Karpas-422 (cell line): ENCODE measurements around the gene REX1BD. TPM values are rescaled to one million over a fixed set of nuclear protein-coding genes. Genes with fewer than 3 reads are reported as not detected.

Experiments
- DNase-seq: peaks from one replicate; pipeline ENCODE4 v3.0.0-alpha.2; 2015
- H2AFZ ChIP-seq: fragments of 200-600 bp; sonication (generic); 2 replicates; pipeline ENCODE4 v1.6.1; 2014; ENCODE audit warnings: antibody characterized with exemption, low read length, mixed read lengths
- H3K27ac ChIP-seq: fragments of 200-600 bp; sonication (generic); 2 replicates; pipeline ENCODE4 v1.5.1; 2014; ENCODE audit warnings: mild to moderate bottlenecking, low read length, moderate library complexity
- H3K27me3 ChIP-seq: fragments of 200-600 bp; sonication (generic); 2 replicates; pipeline ENCODE4 v1.6.1; 2014; ENCODE audit warnings: low read length, mixed read lengths
- H3K36me3 ChIP-seq: fragments of 200-600 bp; sonication (generic); 2 replicates; pipeline ENCODE4 v1.6.1; 2014; ENCODE audit warnings: low read length, mixed read lengths; ENCODE audit not compliant: insufficient read depth
- H3K4me1 ChIP-seq: fragments of 200-600 bp; sonication (generic); 2 replicates; pipeline ENCODE4 v1.6.1; 2014; ENCODE audit warnings: mild to moderate bottlenecking, low read length, mixed read lengths
- H3K4me2 ChIP-seq: fragments of 200-600 bp; sonication (generic); 2 replicates; pipeline ENCODE4 v1.6.1; 2014; ENCODE audit warnings: low read length, low read depth, mild to moderate bottlenecking; ENCODE audit not compliant: poor library complexity, severe bottlenecking
- H3K4me3 ChIP-seq: fragments of 200-600 bp; sonication (generic); 2 replicates; pipeline ENCODE4 v1.5.1; 2014; ENCODE audit warnings: mild to moderate bottlenecking, antibody characterized with exemption, low read length, mixed read lengths
- H3K79me2 ChIP-seq: fragments of 200-600 bp; sonication (generic); 2 replicates; pipeline ENCODE4 v1.6.1; 2014; ENCODE audit warnings: mild to moderate bottlenecking, low read length, mixed read lengths
- H3K9ac ChIP-seq: fragments of 200-600 bp; sonication (generic); 2 replicates; pipeline ENCODE4 v1.6.0; 2014; ENCODE audit warnings: low read length
- H3K9me2 ChIP-seq: fragments of 200-600 bp; sonication (generic), shearing (Covaris generic); replicated peaks from 2 replicates; pipeline ENCODE4 v1.6.0; 2014; ENCODE audit warnings: mild to moderate bottlenecking, low read length, moderate library complexity; ENCODE audit not compliant: insufficient read depth
- H3K9me3 ChIP-seq: fragments of 300-700, 200-600 bp; sonication (generic); 2 replicates; pipeline ENCODE4 v1.6.1; 2014; ENCODE audit warnings: low read length, mixed read lengths
- H4K20me1 ChIP-seq: fragments of 200-600 bp; sonication (generic); 2 replicates; pipeline ENCODE4 v1.6.1; 2014; ENCODE audit warnings: mild to moderate bottlenecking, antibody characterized with exemption, low read length, low read depth; ENCODE audit not compliant: insufficient read depth
- total RNA-seq: library from RNA; depleted of rRNA; stranded (reverse); fragments of >200 nt; shearing (Covaris generic); gene quantifications from 2 replicates; pipeline ENCODE4 v1.2.3, GENCODE V29; 2014; ENCODE audit warnings: low replicate concordance

The REX1BD gene
- total RNA-seq, 1 experiment from 2014 or later, result 45.7 TPM

DNA sequence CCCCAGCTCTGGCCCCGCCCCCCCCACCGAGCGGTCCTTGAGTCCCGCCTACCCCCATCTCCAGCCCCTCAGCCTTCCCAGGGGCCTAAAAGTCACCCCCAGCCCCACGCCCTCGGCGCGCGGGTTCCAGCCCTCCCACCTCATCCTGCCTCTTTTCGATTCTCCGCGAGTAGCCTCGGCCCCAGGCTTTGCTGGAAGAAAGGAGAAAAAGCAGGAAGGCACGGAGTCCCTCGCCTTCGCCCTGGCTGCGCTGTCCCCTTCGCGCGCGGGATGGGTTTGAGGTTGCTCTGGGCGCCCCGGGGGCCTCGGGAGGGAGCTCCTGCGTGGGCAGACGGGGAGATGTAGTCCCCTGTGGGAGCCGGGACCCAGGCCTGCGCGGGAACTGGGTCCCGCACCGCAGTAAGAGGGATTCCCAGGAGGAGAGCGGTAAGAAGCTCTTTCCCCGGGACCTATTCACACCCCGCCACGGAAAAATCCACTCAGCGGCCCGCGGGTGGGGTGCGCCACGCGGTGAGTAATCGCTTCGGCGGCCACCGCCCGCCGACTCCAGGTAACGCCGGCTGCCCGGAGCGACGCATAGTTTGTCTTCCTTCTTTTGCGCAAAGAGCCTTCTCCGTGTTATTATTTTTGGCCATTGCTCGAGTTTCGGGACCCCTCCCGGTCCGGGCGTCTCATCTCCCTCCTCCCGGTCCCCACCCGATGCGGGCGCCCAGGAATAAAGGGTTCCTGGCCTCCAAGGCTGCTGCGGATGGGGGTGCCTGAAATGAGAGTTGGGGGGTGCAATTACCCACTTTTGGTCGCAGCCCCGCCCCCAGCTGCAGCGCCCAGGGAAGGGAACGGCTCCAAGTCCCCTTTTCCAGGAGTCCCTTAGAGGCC lies 18.9 kb downstream of the REX1BD start:
- H3K4me1 ChIP-seq, result peaks cover 13% of the 10 kb centered on the region
- H2AFZ ChIP-seq, result no peak overlapping the region
- H3K4me2 ChIP-seq, result no peak overlapping the region
- no peaks in the 10 kb centered on the region for H3K9me2 ChIP-seq
- no peak overlapping the region for H3K27ac ChIP-seq
- no peaks in the 10 kb centered on the region for H3K36me3 ChIP-seq
- H4K20me1 ChIP-seq, result 0 out of 2 replicates have a peak, but pooled peaks cover 3% of the 10 kb centered on the region
- no peaks in the 10 kb centered on the region for H3K79me2 ChIP-seq
- H3K27me3 ChIP-seq, result no peaks in the 10 kb centered on the region
- no peak overlapping the region for H3K9ac ChIP-seq
- H3K9me3 ChIP-seq, result no peaks in the 10 kb centered on the region
- DNase-seq, result no peak
- no peak overlapping the region for H3K4me3 ChIP-seq

DNA sequence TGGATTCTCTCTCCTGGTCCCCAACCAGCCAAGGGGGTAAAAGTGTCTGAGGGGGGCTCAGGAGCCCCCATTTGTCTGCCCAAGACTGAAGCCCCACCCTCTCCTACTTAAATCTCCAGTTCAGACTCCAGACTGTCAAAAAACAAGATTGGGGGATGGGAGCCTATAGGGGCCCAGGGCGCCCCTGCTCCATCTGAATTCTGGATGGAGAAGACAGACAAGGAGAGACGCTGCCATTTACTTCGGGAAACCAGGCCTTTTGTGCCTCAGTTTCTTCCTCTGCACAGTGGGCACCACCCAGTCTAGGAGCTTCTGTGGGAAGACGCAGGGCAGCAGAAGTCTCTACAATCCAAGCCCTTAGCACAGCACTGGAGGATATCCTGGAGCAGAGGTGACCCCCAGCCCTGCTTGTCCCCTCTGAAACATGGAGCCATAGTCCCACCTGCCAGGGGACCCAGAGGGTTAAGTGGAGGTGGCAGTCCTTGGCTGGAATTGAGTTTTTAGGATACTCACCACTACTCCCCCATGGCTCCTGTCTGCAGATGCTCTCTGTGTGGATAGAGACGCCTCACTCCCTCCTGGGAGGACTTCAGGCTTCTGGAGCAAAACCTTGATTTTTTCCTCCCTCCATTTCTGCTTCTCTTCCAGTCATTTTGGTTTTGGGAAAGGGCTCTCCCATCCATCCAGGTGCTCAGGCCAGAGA lies 19.7 kb downstream of the REX1BD start:
- H3K9me3 ChIP-seq, result no peaks in the 10 kb centered on the region
- DNase-seq, result no peak
- 0 out of 2 replicates have a peak, but pooled peaks cover 3% of the 10 kb centered on the region for H4K20me1 ChIP-seq
- H3K4me1 ChIP-seq, result peaks cover 14% of the 10 kb centered on the region
- H3K27ac ChIP-seq, result no peak overlapping the region
- no peak overlapping the region for H3K4me2 ChIP-seq
- H2AFZ ChIP-seq, result no peak overlapping the region
- H3K4me3 ChIP-seq, result no peak overlapping the region
- no peak overlapping the region for H3K9ac ChIP-seq
- H3K36me3 ChIP-seq, result no peaks in the 10 kb centered on the region
- H3K9me2 ChIP-seq, result no peaks in the 10 kb centered on the region
- no peaks in the 10 kb centered on the region for H3K79me2 ChIP-seq
- no peaks in the 10 kb centered on the region for H3K27me3 ChIP-seq

DNA sequence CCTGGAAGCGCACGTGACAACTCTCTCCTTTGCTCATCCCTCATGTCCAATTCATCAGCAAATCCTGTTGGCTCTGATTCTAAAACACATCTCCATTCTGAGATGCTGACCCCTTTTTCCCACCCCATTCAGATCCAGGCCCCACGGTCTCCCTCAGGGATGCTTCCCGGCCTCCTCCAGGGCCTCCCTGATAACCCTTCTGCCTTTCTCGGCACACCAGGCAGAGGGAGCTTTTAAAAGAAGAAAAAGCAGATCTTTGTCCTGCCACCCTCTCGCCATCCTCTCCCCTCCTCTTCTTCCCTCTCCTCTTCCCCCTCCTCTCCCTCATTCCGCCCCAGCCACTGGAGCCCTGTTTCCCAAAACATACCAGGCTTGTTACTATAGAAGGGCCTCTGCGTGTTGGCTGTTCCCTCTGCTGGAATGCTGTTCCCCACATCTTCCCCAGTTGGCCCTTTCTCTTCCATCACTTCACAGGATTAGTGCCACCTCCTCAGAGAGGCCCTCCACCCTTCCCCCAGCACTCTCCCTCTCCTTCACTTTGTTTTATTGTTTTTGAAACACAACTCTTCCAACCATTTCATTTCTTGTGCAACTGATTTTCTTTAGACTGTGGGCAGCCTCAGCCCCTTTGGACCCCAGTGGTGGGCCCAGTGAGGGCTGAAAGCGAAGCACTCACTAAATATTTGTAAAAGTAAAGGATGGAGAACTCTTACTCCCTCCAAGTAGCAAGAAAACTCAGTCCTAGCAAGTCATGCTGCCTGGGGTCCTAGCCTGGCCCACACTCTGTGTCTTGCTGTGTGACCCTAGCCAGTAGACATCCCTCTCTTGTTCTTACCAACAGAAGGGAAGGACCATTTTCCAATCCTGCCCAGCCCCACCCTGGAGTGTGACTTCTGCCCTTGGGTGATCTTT lies 20.5 kb downstream of the REX1BD start:
- no peak for DNase-seq
- Histone ChIP-seq H3K9me3 (no peaks in the 10 kb centered on the region), H3K27me3 (no peaks in the 10 kb centered on the region), H2AFZ (no peak overlapping the region), H3K27ac (no peak overlapping the region), H3K4me1 (peaks cover 14% of the 10 kb centered on the region), H3K79me2 (no peaks in the 10 kb centered on the region), H3K4me2 (no peak overlapping the region), H3K9ac (no peak overlapping the region), H3K9me2 (no peaks in the 10 kb centered on the region), H3K4me3 (no peak overlapping the region), H3K36me3 (no peaks in the 10 kb centered on the region), H4K20me1 (0 out of 2 replicates have a peak, but pooled peaks cover 3% of the 10 kb centered on the region)

DNA sequence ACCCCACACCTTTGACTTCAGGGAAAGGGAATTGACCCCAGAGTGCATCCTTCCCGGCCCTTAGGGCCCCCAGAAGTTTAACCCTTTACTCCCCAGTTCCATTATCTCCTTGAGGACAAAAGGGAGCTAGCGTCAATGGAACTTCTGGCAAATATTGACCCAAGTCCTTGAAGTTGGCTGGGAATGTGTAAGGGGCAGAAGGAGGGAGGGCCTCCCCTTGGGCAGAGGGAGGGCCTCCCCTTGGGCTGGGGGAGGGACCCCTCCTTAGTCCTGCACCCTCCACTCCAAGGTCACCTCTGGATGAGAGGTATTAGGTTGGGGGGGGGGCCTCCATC lies 21.1 kb downstream of the REX1BD start:
- H3K4me2 ChIP-seq, result no peak overlapping the region
- DNase-seq, result no peak
- H3K9ac ChIP-seq, result no peak overlapping the region
- peaks cover 14% of the 10 kb centered on the region for H3K4me1 ChIP-seq
- H3K27me3 ChIP-seq, result no peaks in the 10 kb centered on the region
- no peaks in the 10 kb centered on the region for H3K36me3 ChIP-seq
- H3K9me3 ChIP-seq, result no peaks in the 10 kb centered on the region
- 0 out of 2 replicates have a peak, but pooled peaks cover 3% of the 10 kb centered on the region for H4K20me1 ChIP-seq
- H3K79me2 ChIP-seq, result no peaks in the 10 kb centered on the region
- no peak overlapping the region for H2AFZ ChIP-seq
- H3K27ac ChIP-seq, result no peak overlapping the region
- no peaks in the 10 kb centered on the region for H3K9me2 ChIP-seq
- no peak overlapping the region for H3K4me3 ChIP-seq

DNA sequence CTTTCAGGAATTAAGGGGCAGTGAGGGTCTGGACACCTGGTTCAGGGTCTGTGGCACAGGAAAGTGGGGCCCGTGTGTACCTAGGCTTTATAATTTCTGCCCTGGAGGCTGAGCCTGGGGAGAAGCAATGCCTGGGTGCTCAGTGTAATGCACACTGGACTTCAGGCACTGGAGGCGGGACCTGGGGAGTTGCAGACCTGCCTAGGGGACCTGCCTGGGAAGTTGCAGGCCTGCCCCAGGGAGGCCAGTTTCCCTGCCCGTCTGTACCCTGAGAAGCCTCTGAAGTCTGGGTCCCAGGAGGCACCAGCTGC lies 21.6 kb downstream of the REX1BD start:
- H3K9ac ChIP-seq, result no peak overlapping the region
- H3K36me3 ChIP-seq, result no peaks in the 10 kb centered on the region
- H3K4me1 ChIP-seq, result peaks cover 14% of the 10 kb centered on the region
- H3K9me3 ChIP-seq, result no peaks in the 10 kb centered on the region
- H3K27me3 ChIP-seq, result no peaks in the 10 kb centered on the region
- H3K4me3 ChIP-seq, result no peak overlapping the region
- H3K4me2 ChIP-seq, result no peak overlapping the region
- no peak overlapping the region for H2AFZ ChIP-seq
- H3K79me2 ChIP-seq, result no peaks in the 10 kb centered on the region
- DNase-seq, result no peak
- H4K20me1 ChIP-seq, result 0 out of 2 replicates have a peak, but pooled peaks cover 3% of the 10 kb centered on the region
- H3K27ac ChIP-seq, result no peak overlapping the region
- no peaks in the 10 kb centered on the region for H3K9me2 ChIP-seq

DNA sequence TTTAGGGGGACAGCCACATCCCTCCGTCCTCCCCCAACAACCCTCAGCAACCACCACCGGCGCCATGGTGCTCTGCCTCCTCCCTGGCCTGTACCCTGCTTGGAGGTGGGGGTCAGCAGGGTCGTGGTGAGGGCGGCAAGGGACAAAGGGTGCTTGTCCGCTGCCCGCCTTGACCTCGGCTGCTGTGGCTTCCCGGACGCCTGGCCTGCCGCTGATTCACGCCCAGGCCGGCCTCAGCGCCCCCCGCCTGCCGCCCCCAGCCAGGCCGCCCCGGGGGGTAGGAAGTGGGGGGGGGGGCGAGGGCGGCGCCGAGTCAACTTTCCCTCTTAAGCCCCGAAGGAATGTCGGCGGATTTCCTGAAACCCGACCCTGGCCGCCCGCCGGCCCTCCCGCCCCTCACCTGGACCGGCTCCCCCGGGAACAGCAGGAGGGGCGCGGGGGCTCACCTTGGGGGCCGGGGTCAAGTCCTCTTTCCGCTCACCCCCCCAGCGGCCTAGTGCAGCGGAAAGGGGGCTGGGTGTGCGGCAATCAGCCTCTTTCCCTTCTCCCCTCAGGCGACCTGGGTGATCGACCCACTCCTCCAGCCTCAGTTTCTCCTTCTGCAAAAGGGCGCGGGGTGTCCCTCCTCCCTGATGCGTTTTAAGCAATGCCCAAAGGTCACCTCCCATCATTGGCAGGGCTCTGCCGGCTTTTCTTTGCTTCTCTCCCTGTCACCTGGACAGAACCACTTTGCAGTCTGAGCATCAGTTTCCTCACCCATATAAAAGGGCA lies 22.1 kb downstream of the REX1BD start:
- no peak overlapping the region for H3K27ac ChIP-seq
- DNase-seq, result no peak
- no peak overlapping the region for H3K4me2 ChIP-seq
- H3K36me3 ChIP-seq, result no peaks in the 10 kb centered on the region
- no peaks in the 10 kb centered on the region for H3K9me2 ChIP-seq
- no peak overlapping the region for H3K4me3 ChIP-seq
- peaks cover 14% of the 10 kb centered on the region for H3K4me1 ChIP-seq
- no peaks in the 10 kb centered on the region for H3K27me3 ChIP-seq
- H3K9me3 ChIP-seq, result no peaks in the 10 kb centered on the region
- no peaks in the 10 kb centered on the region for H3K79me2 ChIP-seq
- no peak overlapping the region for H2AFZ ChIP-seq
- no peak overlapping the region for H3K9ac ChIP-seq
- H4K20me1 ChIP-seq, result 0 out of 2 replicates have a peak, but pooled peaks cover 3% of the 10 kb centered on the region

DNA sequence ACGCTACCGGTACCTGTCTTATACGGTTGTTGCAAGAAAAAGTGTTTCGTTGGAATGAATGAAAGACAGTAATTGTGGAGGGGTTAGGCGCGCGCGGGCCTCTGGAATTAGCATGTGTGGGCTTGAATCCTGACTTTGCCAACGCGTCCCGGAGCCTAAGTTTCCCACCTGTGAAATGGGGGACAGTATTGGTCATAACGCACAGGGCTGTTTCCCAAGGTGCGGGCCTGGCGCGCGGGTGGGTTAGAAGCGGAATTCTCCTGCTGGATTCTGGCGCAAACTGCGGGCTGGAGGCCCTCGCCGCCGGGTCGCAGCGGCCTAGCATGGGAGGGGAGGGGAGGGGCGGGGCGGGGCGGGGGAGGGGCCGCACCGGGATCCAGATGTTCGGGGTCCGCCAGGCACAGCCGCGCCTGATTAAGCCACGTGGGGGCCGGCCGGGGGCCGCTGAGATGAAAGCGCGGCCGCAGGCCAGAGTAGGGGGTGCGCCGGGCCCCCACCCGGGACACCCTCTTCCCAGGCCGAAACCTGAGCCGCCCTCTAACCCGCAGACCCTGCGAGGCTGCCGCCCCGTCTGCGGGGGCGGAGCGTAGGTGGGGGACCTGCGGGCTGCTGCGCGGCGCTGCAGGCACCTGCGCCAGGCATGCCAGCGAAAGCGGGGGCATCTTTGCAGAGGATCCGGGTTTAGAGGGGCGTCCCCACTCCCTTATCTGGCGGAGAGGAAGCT lies 22.9 kb downstream of the REX1BD start:
- Histone ChIP-seq H3K9me2 (no peaks in the 10 kb centered on the region), H3K4me1 (peaks cover 14% of the 10 kb centered on the region), H3K9me3 (no peaks in the 10 kb centered on the region), H2AFZ (no peak overlapping the region), H3K9ac (no peak overlapping the region), H3K4me3 (peak overlapping the region; percentile 54; the same call in 1 of the 2 replicates), H3K27ac (no peak overlapping the region), H3K79me2 (no peaks in the 10 kb centered on the region), H3K27me3 (no peaks in the 10 kb centered on the region), H3K36me3 (no peaks in the 10 kb centered on the region), H4K20me1 (0 out of 2 replicates have a peak, but pooled peaks cover 3% of the 10 kb centered on the region), H3K4me2 (peak overlapping the region; percentile 64)
- DNase-seq, result no peak
